HG02588 (cell line): ENCODE data around the gene ATP6V1B1.
"Not testable (repeated sequence)": the region's sequence is repeated elsewhere in the genome, so short reads cannot be mapped to it uniquely, and the experiment has no call there.

Experiments
- ATAC-seq: cut with Tn5 transposase; IDR thresholded peaks from one replicate; pipeline ENCODE4 v1.9.1; 2021; ENCODE audit warnings: mild to moderate bottlenecking, moderate library complexity; ENCODE audit not compliant: unreplicated experiment

ATP6V1B1 gene

DNA sequence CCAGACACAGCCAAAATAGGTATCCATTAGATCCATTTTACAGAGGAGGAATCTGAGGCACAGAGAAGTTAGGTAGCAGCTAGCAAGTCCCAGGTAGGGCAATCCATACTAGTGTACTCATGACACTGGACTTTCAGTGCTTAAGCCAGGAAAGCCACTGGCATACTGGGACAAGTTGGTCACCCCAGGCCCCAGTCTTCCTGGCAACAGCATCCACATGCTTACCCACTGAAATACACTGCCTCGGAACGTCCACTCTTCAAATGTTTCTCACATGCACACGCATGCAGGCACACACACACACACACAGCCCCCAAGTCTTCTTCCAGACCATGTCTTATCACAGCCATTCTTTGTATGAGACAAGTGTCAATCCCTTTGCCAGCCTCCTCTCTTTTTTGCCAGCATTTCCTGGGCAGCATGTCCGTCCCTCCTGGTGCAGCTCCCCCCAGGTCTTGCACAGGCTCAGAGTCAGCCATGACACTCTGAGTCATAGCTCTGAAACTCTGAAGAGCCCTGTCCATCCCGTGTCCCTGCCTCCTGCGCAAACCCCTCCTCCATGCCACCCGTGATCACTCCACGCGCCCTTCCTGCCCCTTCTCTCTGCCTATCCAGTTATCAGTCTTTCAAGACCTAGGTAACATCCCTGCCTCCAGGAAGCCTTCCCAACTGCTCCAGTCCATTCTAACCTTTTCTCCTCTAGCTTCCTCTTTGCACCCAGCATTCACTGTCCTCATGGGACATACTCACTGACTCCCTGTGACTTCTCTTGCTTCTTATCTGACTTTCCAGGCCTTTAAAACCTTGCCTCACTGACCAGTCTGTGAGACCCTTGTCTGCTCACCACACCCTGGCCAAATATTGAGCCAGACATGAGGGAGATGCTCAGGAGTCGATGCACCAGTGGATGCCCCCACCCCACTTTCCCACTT lies 69.8 kb downstream of the ATP6V1B1 start:
- ATAC-seq = no peak

DNA sequence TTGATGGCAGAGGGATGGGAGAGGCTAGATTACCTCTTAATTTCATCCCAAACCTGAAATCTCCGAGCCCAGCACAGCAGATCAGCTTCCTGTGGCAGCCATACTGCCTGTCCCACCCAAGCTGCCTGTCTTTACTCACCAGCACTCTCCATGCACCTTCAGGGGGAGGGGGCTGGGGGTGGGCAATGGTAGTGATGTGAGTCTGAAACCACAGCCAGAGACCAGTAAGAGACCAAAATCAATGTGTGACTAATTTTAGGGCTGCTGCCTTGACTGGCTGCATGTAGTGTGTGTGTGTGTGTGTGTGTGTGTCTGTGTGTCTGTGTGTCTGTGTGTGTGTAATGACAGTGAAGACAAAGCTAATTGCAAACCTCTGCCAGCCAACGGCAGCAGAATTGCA lies 70.6 kb downstream of the ATP6V1B1 start:
- ATAC-seq = no peak

DNA sequence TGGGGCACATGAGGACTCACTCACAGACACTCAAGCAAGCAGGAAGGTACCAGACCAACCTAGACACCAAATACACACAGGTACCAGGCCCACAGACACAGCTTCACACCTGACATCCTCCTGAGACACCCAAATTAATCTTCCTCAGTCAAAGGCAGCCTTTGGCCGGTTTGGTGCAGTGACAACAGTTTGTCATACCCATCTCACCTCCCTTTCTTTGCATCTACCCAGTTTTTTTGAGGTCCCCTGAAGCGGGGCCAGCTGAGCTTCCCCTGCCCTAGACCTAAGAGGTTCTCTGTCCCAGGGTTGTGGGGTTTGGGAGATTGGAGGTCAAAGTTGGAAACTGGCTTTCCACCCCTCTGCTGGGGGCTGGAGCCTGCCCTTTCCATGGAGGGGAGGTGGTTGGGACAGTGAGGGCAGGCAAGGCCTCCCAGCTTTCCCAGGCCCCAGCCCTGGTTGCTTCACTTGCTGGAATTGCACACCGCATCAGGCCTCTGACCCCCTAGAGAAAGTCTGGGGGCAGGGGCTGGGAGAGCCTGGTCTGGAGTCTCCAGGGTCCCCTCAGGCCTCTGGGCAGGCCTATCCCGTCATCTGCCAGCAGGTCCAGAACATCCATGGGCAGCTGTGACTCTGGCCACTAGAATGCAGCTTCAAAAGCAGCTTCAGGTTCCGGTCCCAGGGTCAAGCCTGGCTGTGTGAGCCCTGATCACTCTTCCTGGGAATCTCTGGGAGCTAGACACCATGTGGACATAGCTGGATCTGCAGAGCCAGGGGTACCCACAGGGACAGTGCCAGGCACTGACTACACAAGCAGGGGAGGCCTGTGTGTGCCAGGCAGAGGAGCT lies 71.5 kb downstream of the ATP6V1B1 start:
- no peak for ATAC-seq

DNA sequence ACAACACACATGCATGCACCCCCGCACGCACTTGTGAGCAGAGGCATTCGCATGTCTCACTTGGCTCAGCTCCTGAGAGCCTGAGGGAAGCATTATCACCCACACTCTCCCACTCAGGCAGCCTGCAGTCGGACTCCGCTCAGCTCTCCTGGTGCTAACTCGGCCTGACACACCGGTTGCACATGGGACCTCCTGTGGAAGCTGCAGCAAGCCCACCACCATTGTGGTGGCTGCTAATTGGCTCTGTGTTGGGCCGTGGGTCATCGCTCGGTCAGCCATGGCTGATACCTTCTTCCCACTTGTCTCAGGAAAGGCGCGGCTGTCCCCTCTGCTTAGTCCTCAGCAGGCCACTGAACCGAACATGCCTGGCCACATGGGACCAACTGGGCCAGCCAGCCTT lies 72.6 kb downstream of the ATP6V1B1 start:
- no peak for ATAC-seq

DNA sequence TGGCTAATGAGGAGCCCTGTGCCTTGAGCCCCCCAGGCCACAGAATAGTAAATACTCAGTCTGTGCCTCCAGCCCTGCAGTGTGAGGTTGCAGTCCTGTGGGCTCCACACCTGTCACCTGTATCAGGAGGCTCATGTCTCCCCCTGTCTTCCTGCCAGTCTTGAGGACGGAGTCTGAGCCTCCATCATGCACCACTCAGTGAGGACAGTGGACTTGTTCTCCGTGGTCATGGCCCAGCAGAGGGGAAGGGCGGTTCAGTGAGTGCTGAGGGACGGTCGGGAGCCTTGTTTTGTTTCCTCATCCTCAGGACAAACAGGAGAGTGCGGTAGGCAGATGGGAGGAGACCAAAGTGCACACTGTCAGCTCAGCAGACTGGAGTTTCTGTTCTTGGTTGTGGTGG lies 76.1 kb downstream of the ATP6V1B1 start:
- ATAC-seq = not testable (repeated sequence)
